GM12878 (cell line): Measurements from ENCODE around the gene ZNF324. TPM values are rescaled to one million over a fixed set of nuclear protein-coding genes. Genes with fewer than 3 reads are reported as not detected.

ENCODE experiments used
- ATAC-seq: fragments of 200-7000 bp; cut with Tn5 transposase; 3 replicates; pipeline ENCODE4 v1.9.1; 2020; ENCODE audit warnings: mild to moderate bottlenecking, moderate library complexity
- BruUV-seq: library from RNA; stranded (reverse); fragments of 400-500 nt; replicated peaks from 2 replicates; lab custom pipeline; 2021; lab: Mats Ljungman, UMichigan
- CTCF ChIA-PET: fragments of 300-600 bp; sonication (Branson Sonifier 250); formaldehyde crosslinking; extraction: SDS; loops from one replicate; lab custom pipeline; 2021; ENCODE audit warnings: inconsistent platforms; lab: Yijun Ruan, JAX
- POLR2A ChIA-PET: fragments of 350-600 bp; formaldehyde crosslinking; extraction: SDS; loops from one replicate; lab custom pipeline; 2021; ENCODE audit warnings: inconsistent platforms; lab: Charles Lee
- RAD21 ChIA-PET: fragments of 300-600 bp; sonication (Branson Sonifier 250); formaldehyde crosslinking; loops from one replicate; lab custom pipeline; 2023; ENCODE audit warnings: antibody characterized with exemption; ENCODE audit not compliant: unreplicated experiment; lab: Charles Lee
- SMC1A ChIA-PET: fragments of 300-600 bp; sonication (Branson Sonifier 250); formaldehyde crosslinking; loops from one replicate; lab custom pipeline; 2023; ENCODE audit not compliant: unreplicated experiment, uncharacterized antibody; lab: Charles Lee
- DNase-seq: peaks from one replicate; pipeline ENCODE4 v3.0.0-alpha.2; 2011; ENCODE audit warnings: low read depth, low spot score
- FAIRE-seq: peaks from 3 replicates; lab custom pipeline; 2011; peaks lifted over from hg19 to GRCh38; lab: Jason Lieb, UNC
- H2AFZ ChIP-seq: 2 replicates; pipeline ENCODE4 v1.6.0; 2011; ENCODE audit warnings: low read depth, low read length, control low read depth; ENCODE audit not compliant: control insufficient read depth
- H3K27ac ChIP-seq: 2 replicates; pipeline ENCODE4 v1.5.1; 2011; ENCODE audit warnings: control low read depth; ENCODE audit not compliant: control insufficient read depth, insufficient read depth
- H3K27me3 ChIP-seq, 2 experiments: replicated peaks in 1 of 2; 2 replicates each; pipeline versions ENCODE4 v1.6.0 to v1.6.1; 2011; ENCODE audit warnings: low read length in 1 of 2; ENCODE audit not compliant: control insufficient read depth in 2 of 2, insufficient read depth in 2 of 2
- H3K36me3 ChIP-seq, 2 experiments: 2 replicates each; pipeline ENCODE4 v1.5.1; 2011; ENCODE audit warnings: low read length in 1 of 2; ENCODE audit not compliant: control insufficient read depth in 2 of 2, insufficient read depth in 2 of 2
- H3K4me1 ChIP-seq: 2 replicates; pipeline ENCODE4 v1.6.1; 2011; ENCODE audit warnings: mild to moderate bottlenecking, low read length, moderate library complexity, mixed read lengths; ENCODE audit not compliant: control insufficient read depth, insufficient read depth
- H3K4me2 ChIP-seq: 2 replicates; pipeline ENCODE4 v1.6.0; 2011; ENCODE audit warnings: control low read depth; ENCODE audit not compliant: control insufficient read depth, insufficient read depth
- H3K4me3 ChIP-seq: fragments of 200-600 bp; sonication (generic); 2 replicates; pipeline ENCODE4 v1.5.1; 2016
- H3K79me2 ChIP-seq: 2 replicates; pipeline ENCODE4 v1.6.0; 2011; ENCODE audit warnings: low read length; ENCODE audit not compliant: control insufficient read depth, insufficient read depth
- H3K9ac ChIP-seq: 2 replicates; pipeline ENCODE4 v1.8.0; 2011; ENCODE audit warnings: low read length, control low read depth, mixed read lengths; ENCODE audit not compliant: control insufficient read depth, insufficient read depth
- H3K9me3 ChIP-seq: replicated peaks from 3 replicates; pipeline ENCODE4 v1.5.1; 2011; ENCODE audit warnings: mild to moderate bottlenecking, low read length; ENCODE audit not compliant: control insufficient read depth, insufficient read depth
- H4K20me1 ChIP-seq: 2 replicates; pipeline ENCODE4 v1.6.0; 2011; ENCODE audit not compliant: control insufficient read depth, insufficient read depth
- FOXK2 ChIP-seq: fragments of 450-650 bp; IDR thresholded peaks from 2 replicates; pipeline ENCODE4 v1.6.1; 2017; ENCODE audit warnings: mild to moderate bottlenecking, moderate library complexity
- HDAC2 ChIP-seq: fragments of 200-600 bp; sonication (generic); IDR thresholded peaks from 2 replicates; pipeline ENCODE4 v1.6.1; 2017
- MTA2 ChIP-seq: fragments of 450-650 bp; IDR thresholded peaks from 2 replicates; pipeline ENCODE4 v1.6.1; 2016; ENCODE audit warnings: low read depth, mild to moderate bottlenecking, moderate library complexity
- RB1 ChIP-seq: fragments of 450-650 bp; formaldehyde crosslinking; IDR thresholded peaks from 2 replicates; pipeline ENCODE4 v1.6.1; 2017; ENCODE audit warnings: mild to moderate bottlenecking, borderline replicate concordance
- RELA ChIP-seq: fragments of 450-650 bp; IDR thresholded peaks from 2 replicates; pipeline ENCODE4 v1.8.0; 2014; ENCODE audit warnings: borderline replicate concordance; ENCODE audit not compliant: partially characterized antibody
- SMAD1 ChIP-seq: fragments of 450-650 bp; IDR thresholded peaks from 2 replicates; pipeline ENCODE4 v1.6.1; 2018; ENCODE audit warnings: mild to moderate bottlenecking, low read depth; ENCODE audit not compliant: partially characterized antibody
- STAT1 ChIP-seq: fragments of 450-650 bp; conservative IDR thresholded peaks from 2 replicates; pipeline ENCODE4 v1.6.1; 2014; ENCODE audit warnings: antibody characterized with exemption, mild to moderate bottlenecking
- WGBS: methylation state at CpG from one replicate; pipeline ENCODE4 v1.1.6; 2016; ENCODE audit warnings: low lambda C conversion rate; ENCODE audit not compliant: insufficient replicate concordance, insufficient coverage; ENCODE audit errors: missing lambda C conversion rate; 5-methylcytosine and 5-hydroxymethylcytosine counted together
- in situ Hi-C: fragments of 300-500 bp; cut with MboI; formaldehyde crosslinking; loops from 9 replicates; pipeline ENCODE4 v1.14.3; 2018; ENCODE audit warnings: mixed read lengths
- intact Hi-C: fragments of 100-400 bp; cut with micrococcal nuclease; formaldehyde crosslinking; loops from one replicate; pipeline ENCODE4 v1.14.2; 2022; ENCODE audit not compliant: unreplicated experiment
- polyA plus RNA-seq, 11 experiments: library from polyadenylated mRNA; depleted of rRNA in 4 of 11; unstranded in 6 of 11; stranded (reverse) in 5 of 11; fragments of >200 nt; fragmentation: Nextera tagmentation in 4 of 11; fragmentation: Illumina TruSeq in 1 of 11; extraction: Ambion mirVana in 4 of 11; extraction: Trizol in 1 of 11; gene quantifications; 1 replicate in 1 of 11; 2 replicates in 10 of 11; pipeline versions ENCODE4 v1.2.1 to v1.2.3, GENCODE V29; 2011 to 2016; ENCODE audit warnings: inconsistent platforms in 2 of 11, missing spikeins in 2 of 11, low read depth in 1 of 11
- total RNA-seq, 4 experiments: library from RNA; depleted of rRNA in 3 of 4; stranded (reverse); fragments of >200 nt in 3 of 4; fragmentation: Illumina TruSeq in 1 of 4; extraction: Trizol in 1 of 4; gene quantifications; 2 replicates each; pipeline versions ENCODE4 v1.2.1 to v1.2.3, GENCODE V29; 2013 to 2021
- TF ChIP-seq, protein P1 (sequence below): fragments of 450-650 bp; IDR thresholded peaks from 2 replicates; pipeline ENCODE4 v1.6.1; 2014; ENCODE audit warnings: mild to moderate bottlenecking
- TF ChIP-seq, protein P2 (sequence below): fragments of 150-350 bp; IDR thresholded peaks from 2 replicates; pipeline ENCODE4 v1.6.1; 2016; ENCODE audit warnings: low read depth, low read length
- TF ChIP-seq, protein P3 (sequence below): IDR thresholded peaks from 2 replicates; pipeline ENCODE4 v1.6.1; 2011; ENCODE audit warnings: low read depth, mild to moderate bottlenecking, low read length, moderate library complexity, borderline replicate concordance; ENCODE audit errors: extremely low read depth

Gene ZNF324
- total and polyA plus RNA-seq, 10 of the 15 experiments (the other 5 are each of a cell fraction or from before 2014, with no cell fraction given) = 0.71 to 13.9 (median 7.0) TPM

GRCh38 chr19:58453743-58454142 lies 13.1 kb upstream of the ZNF324 start (continued):
- TF ChIP-seq FOXK2 = no peak
- TF ChIP-seq, protein P1, sequence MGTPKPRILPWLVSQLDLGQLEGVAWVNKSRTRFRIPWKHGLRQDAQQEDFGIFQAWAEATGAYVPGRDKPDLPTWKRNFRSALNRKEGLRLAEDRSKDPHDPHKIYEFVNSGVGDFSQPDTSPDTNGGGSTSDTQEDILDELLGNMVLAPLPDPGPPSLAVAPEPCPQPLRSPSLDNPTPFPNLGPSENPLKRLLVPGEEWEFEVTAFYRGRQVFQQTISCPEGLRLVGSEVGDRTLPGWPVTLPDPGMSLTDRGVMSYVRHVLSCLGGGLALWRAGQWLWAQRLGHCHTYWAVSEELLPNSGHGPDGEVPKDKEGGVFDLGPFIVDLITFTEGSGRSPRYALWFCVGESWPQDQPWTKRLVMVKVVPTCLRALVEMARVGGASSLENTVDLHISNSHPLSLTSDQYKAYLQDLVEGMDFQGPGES = no peak
- TF ChIP-seq, protein P2, sequence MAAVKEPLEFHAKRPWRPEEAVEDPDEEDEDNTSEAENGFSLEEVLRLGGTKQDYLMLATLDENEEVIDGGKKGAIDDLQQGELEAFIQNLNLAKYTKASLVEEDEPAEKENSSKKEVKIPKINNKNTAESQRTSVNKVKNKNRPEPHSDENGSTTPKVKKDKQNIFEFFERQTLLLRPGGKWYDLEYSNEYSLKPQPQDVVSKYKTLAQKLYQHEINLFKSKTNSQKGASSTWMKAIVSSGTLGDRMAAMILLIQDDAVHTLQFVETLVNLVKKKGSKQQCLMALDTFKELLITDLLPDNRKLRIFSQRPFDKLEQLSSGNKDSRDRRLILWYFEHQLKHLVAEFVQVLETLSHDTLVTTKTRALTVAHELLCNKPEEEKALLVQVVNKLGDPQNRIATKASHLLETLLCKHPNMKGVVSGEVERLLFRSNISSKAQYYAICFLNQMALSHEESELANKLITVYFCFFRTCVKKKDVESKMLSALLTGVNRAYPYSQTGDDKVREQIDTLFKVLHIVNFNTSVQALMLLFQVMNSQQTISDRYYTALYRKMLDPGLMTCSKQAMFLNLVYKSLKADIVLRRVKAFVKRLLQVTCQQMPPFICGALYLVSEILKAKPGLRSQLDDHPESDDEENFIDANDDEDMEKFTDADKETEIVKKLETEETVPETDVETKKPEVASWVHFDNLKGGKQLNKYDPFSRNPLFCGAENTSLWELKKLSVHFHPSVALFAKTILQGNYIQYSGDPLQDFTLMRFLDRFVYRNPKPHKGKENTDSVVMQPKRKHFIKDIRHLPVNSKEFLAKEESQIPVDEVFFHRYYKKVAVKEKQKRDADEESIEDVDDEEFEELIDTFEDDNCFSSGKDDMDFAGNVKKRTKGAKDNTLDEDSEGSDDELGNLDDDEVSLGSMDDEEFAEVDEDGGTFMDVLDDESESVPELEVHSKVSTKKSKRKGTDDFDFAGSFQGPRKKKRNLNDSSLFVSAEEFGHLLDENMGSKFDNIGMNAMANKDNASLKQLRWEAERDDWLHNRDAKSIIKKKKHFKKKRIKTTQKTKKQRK = no peak
- TF ChIP-seq RB1 = no peak

- Histone ChIP-seq H3K9me3 (no peaks in the 10 kb centered on the region), H2AFZ (no peak overlapping the region), H3K36me3 (peaks cover 0 to 2% of the 10 kb centered on the region in 2 experiments; a peak in 1 of 4 replicates), H3K79me2 (no peaks in the 10 kb centered on the region; the same call in 1 of the 2 replicates), H3K4me3 (no peak overlapping the region), H3K4me1 (peaks cover 4% of the 10 kb centered on the region; the same call in 1 of the 2 replicates), H3K4me2 (no peak overlapping the region), H4K20me1 (no peaks in the 10 kb centered on the region), H3K9ac (no peak overlapping the region), H3K27me3 (no peaks in the 10 kb centered on the region), H3K27ac (no peak overlapping the region)
- POLR2A ChIA-PET = no interaction called here
- FAIRE-seq (no peak), DNase-seq (no peak), ATAC-seq (no peak)
- no TSS peak for BruUV-seq
- SMC1A ChIA-PET = no interaction called here
- CTCF ChIA-PET = no interaction called here
- TF ChIP-seq STAT1 (no peak), RELA (no peak), HDAC2 (no peak), SMAD1 (no peak), MTA2 (no peak)
- TF ChIP-seq, protein P3, sequence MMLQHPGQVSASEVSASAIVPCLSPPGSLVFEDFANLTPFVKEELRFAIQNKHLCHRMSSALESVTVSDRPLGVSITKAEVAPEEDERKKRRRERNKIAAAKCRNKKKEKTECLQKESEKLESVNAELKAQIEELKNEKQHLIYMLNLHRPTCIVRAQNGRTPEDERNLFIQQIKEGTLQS = no peak
- RAD21 ChIA-PET = no interaction called here
- 97% methylated on average over 20 of the region's 21 CpGs for WGBS
- in situ Hi-C loops = no loop called here
- intact Hi-C loops = no loop called here
Measured at GRCh38 chr19:58455306-58455705, 11.6 kb upstream of the ZNF324 start.
